ENCODE measurements around the gene RASD1. TPM values are rescaled to one million over a fixed set of nuclear protein-coding genes. Genes with fewer than 3 reads are reported as not detected.

The RASD1 gene
- total RNA-seq, 1 donor = 0.36 TPM

DNA sequence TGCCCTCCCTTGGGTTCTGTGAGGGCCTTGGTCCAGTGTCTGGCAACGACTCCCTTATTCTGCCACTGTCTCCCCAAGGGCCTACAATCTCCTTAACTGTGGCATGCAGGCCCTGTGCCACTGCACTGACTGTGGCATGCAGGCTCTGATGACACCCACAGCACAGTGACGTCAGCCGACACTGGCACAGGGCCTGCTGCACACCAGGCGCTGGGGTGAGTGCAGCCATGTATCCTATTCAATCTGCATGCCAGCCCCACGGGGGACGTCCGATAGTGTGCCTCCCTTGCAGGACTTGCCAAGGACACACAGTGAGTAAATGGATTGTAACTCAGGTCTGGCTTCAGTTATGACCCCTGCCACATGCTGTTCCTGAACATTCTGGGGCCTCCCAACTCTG is 39.8 kb upstream of the RASD1 start:
- no peak overlapping the region for H3K4me3 ChIP-seq (ENCODE audit: low read depth, low read length)
- TF ChIP-seq, protein P1, sequence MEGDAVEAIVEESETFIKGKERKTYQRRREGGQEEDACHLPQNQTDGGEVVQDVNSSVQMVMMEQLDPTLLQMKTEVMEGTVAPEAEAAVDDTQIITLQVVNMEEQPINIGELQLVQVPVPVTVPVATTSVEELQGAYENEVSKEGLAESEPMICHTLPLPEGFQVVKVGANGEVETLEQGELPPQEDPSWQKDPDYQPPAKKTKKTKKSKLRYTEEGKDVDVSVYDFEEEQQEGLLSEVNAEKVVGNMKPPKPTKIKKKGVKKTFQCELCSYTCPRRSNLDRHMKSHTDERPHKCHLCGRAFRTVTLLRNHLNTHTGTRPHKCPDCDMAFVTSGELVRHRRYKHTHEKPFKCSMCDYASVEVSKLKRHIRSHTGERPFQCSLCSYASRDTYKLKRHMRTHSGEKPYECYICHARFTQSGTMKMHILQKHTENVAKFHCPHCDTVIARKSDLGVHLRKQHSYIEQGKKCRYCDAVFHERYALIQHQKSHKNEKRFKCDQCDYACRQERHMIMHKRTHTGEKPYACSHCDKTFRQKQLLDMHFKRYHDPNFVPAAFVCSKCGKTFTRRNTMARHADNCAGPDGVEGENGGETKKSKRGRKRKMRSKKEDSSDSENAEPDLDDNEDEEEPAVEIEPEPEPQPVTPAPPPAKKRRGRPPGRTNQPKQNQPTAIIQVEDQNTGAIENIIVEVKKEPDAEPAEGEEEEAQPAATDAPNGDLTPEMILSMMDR (IDR thresholded peaks at IDR 0.05; ENCODE audit: insufficient read depth, low read length) = no peak
- DNase-seq (ENCODE audit: low read depth) = no peak

DNA sequence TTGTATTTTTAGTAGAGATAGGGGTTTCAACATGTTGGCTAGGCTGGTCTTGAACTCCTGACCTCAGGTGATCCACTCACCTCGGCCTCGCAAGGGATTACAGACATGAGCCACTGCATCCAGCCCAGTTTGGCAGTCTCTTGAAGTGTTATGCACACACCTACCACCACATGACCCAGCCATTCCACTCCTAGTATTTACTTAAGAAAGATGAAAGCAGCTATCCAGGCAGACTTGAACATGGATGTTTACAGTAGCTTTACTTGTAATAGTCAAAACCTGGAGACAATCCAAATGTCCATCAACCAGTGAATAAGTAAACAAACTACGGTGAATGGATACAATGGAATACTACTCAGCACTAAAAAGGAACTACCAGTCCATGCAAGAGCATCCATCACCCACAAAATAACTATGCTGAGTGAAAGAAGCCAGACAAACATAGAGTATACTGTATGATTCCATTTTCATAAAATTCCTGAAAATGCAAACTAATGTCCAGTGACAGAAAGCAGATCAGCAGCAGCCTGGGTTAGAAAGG is 37.8 kb upstream of the RASD1 start:
- H3K4me3 ChIP-seq (ENCODE audit: low read depth, low read length) = no peak overlapping the region
- TF ChIP-seq, protein P1 (IDR thresholded peaks at IDR 0.05; ENCODE audit: insufficient read depth, low read length) = no peak
- DNase-seq (ENCODE audit: low read depth) = no peak

GRCh38 chr17:17532991-17533390 is 36.8 kb upstream of the RASD1 start:
- H3K4me3 ChIP-seq (ENCODE audit: low read depth, low read length) = no peak overlapping the region
- no peak for DNase-seq (ENCODE audit: low read depth)
- TF ChIP-seq, protein P1 (IDR thresholded peaks at IDR 0.05; ENCODE audit: insufficient read depth, low read length) = no peak

GRCh38 chr17:17531156-17531555 is 35.0 kb upstream of the RASD1 start:
- H3K4me3 ChIP-seq (ENCODE audit: low read depth, low read length) = no peak overlapping the region
- no peak for DNase-seq (ENCODE audit: low read depth)
- TF ChIP-seq, protein P1 (IDR thresholded peaks at IDR 0.05; ENCODE audit: insufficient read depth, low read length) = no peak

GRCh38 chr17:17528696-17529652 is 32.8 kb upstream of the RASD1 start:
- TF ChIP-seq, protein P1 (IDR thresholded peaks at IDR 0.05; ENCODE audit: insufficient read depth, low read length) = no peak
- no peak for DNase-seq (ENCODE audit: low read depth)

DNA sequence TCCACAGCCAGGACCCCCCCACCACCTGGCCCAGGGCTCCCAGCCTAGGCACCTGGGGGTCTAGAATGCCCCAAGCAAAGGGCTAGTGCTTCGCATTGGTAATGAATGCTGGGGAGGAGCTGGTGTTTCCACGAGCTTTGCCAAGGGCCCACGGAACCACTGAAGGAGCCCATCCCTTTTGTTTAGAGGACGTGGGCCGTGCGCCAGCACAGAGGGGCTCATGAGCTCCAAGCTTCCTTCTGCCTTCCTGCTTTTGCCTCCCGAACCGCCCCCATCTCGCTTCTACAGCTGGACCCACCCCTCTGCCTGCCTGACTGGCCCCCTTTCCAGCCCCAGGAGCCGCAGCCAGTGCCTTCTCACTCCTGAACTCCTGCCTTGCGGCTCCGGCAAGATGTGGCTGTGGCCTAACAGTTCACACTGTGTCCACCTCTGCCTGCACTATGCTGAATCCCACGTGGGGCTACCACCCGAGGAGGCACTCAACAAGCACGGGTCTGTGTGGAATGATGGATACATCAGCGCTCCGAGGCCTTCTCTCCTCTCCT is 31.8 kb upstream of the RASD1 start:
- no peak overlapping the region for H3K4me3 ChIP-seq (ENCODE audit: low read depth, low read length)
- DNase-seq (ENCODE audit: low read depth) = no peak
- TF ChIP-seq, protein P1 (IDR thresholded peaks at IDR 0.05; ENCODE audit: insufficient read depth, low read length) = no peak

More at GRCh38 chr17:17528696-17529652, 32.8 kb upstream of the RASD1 start:
- H3K4me3 ChIP-seq (ENCODE audit: low read depth, low read length) = no peak overlapping the region

Data from fibroblast of the aortic adventitia (primary cell).